GM18517 (cell line): ENCODE results near the gene CFAP141.

Experiments used
- ATAC-seq: cut with Tn5 transposase; IDR thresholded peaks from one replicate; pipeline ENCODE4 v1.9.1; 2021; ENCODE audit warnings: mild to moderate bottlenecking, moderate library complexity; ENCODE audit not compliant: unreplicated experiment

CFAP141 gene

GRCh38 chr1:154174654-154175053 is 31.5 kb downstream of the CFAP141 start:
- peak; percentile 47 for ATAC-seq

- no peak for ATAC-seq
Observed at GRCh38 chr1:154171880-154172279, 34.3 kb downstream of the CFAP141 start.

DNA sequence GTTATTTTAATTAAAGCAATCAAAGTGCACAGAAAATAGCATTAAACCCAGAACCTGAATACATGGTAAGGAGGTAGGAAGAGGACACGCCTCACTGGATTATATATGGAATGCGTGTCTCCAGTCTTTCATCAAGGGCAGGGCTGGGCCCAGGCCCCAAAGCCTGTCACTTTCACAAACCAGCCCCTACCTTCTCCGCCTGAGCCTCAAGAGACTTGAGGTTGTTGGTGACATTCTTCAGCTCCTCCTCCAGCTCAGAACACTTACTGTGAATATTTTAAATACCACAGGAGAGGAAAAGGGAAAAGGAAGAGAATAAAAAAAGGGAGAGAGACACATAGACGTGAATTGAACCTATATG is 34.9 kb downstream of the CFAP141 start:
- ATAC-seq: no peak

GRCh38 chr1:154170547-154171222 is 35.4 kb downstream of the CFAP141 start:
- ATAC-seq: no peak

DNA sequence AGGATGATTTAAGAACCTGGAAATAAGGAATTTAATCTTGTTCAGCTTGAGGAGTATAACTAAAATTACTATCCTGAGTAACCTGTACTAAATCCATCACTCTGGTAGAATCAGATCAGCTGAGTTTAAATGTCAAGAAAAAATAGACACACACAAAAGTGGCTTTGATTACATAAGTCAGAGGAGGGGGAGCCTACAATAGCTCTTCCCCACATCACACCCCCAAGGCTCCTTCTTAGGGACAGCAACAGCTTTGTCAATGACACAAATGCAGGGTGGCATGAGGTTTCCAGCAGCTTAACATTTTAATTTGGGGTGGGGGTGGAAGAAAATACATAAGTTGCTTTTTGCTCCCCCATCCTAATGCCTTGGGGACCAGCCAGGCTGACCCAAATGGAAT is 38.7 kb downstream of the CFAP141 start:
- ATAC-seq: no peak

DNA sequence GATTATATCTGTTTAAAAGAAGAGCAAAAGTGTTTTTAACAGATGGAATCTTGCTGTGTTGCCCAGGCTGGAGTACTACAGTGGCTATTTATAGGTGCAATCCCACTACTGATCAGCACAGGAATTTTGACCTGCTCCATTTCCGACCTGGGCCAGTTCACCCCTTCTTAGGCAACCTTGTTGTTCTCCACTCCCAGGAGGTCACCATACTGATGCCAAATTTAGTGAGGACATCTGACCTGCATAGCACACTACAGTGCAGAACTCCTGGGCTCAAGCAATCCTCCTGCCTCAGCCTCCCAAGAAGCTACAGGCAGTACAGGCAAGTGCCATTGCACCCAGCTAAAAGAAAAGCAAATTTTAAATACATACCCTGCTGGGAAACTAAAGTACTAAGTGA is 39.9 kb downstream of the CFAP141 start:
- ATAC-seq: no peak

DNA sequence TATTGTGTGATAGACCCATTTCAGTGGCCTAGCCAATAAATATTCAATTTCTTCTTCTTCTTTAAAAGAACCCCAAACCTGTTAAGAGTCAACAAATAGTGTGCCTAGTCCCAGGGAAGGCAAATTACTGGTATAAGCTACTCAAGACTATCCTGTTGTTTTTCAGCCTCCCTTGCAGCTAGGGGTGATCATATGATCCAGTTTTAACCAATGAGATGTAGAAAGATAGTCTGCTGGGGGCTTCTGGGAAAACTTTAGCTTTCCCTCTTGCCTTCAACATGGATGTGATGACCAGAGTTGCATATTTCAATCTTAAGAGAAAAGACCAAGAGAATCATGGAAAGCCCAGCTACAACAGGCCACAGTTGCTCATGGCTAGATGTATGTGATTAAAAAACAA is 46.6 kb downstream of the CFAP141 start:
- no peak for ATAC-seq

DNA sequence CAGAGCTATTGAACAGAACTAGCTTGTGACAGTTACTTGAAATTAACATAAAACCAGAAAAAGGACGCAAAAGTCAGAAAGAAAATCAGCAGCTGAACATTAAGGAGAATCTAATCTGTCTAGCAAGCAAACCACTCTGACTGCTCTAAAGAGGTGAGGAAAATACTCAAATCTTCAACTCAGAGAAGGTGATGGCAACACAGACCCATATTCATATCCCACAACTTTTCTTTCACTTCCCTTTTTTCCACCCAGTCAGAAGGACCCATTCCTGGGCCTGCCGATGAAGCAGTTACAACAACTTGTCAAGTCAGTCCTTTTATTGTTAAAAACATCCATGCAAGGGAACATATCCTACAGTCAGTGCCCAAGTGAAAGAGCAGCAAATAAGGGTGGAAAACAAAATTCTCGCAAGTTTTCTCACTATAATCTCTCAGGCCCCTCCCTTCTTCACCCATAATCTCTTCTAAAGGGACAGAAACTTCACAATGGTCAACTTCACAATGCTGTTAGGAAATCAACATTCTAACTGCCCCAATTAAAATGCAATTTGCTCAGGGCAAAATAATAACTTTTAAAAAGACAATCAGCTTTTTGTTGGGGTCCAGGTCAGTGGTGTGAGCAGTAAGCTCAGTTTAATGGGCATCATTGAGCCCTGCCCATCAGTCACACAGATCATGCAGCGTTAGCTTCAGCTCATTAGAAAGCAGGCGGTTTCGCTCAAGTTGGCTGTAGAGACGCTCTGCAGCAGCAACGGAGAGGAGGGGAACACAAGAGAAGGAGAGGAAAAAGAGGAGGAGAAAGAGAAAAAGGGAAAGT is 47.6 kb downstream of the CFAP141 start:
- ATAC-seq: peak; percentile 20

- peak; percentile 62 for ATAC-seq
Observed at GRCh38 chr1:154157520-154158306, 48.4 kb downstream of the CFAP141 start.

- no peak for ATAC-seq
Observed at GRCh38 chr1:154155251-154155650, 50.9 kb downstream of the CFAP141 start.

- no peak for ATAC-seq
Observed at GRCh38 chr1:154154534-154155191, 51.5 kb downstream of the CFAP141 start, which contains the start of gene NUP210L. NUP210L (minus strand) TSS chr1:154155073.

DNA sequence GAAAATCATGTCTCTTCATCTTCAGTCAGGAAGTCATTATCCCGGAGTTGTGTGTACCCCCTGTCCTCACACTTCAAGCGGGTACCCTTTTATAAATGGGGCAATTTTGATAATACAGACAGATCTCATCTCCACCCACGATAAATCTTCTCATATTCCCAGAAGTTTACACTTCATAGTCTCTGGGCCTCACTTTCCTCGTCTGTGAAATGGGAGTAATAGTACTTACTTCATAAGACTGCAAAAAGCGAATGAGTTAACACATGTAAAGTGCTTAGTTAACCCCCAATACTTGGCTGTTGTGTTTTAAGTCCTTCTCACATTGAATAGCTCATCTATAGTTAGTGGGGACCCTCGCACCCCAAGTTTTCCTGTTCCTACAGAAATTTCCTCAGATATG is 52.1 kb downstream of the CFAP141 start:
- no peak for ATAC-seq

DNA sequence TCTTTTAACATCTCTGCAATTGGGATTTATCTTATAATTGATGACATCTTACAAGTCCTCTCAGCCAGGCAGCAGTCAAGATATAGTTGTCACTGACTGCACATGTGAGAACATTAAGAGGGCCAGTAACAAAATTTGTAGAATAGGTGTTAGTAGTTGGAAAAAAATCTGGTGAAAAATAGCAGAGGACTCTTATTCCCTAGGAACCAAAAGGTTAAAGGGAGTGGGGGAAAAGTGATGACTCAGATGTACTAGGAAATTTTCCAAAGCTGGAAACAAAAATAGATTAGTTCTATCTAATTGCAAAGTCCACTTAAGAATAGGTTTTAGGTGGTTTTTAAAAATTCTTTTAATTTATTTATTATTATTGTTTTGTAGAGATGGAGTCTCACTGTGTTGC is 54.8 kb downstream of the CFAP141 start:
- no peak for ATAC-seq
